OCI-LY7 (cell line): ENCODE data around the gene IKZF1.

ENCODE experiments used
- EZH2phosphoT487 ChIP-seq: fragments of 200-600 bp; sonication (generic); IDR thresholded peaks from 2 replicates; pipeline ENCODE4 v1.6.1; 2018; ENCODE audit warnings: low read depth, borderline replicate concordance, mild to moderate bottlenecking, mixed run types, antibody characterized with exemption, low read length, moderate library complexity, mixed read lengths
- TF ChIP-seq, protein P1 (sequence below): fragments of 200-600 bp; sonication (generic); conservative IDR thresholded peaks from 2 replicates; pipeline ENCODE4 v1.5.1; 2014; ENCODE audit warnings: mild to moderate bottlenecking, antibody characterized with exemption, low read length, moderate library complexity, mixed read lengths

DNA sequence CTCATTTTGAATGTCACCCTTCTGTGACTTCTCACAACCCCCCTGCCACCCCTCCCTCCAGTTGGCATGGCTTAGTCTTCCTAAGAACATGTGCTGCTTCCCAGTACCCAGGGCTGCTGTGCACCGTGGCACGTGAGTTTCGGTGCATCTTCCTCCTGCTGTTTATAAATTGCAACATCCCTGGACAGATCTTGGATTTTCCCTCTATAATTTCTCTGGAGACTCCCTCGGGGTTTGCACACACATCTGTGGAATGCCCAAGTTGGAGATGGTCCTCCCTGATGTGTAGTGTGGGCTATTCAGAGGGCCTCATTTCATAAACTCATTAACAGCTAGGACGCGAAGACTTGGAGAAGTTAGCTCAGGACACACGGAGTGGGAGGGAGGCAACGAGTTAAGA, 52.9 kb downstream of the IKZF1 start:
- TF ChIP-seq, protein P1, sequence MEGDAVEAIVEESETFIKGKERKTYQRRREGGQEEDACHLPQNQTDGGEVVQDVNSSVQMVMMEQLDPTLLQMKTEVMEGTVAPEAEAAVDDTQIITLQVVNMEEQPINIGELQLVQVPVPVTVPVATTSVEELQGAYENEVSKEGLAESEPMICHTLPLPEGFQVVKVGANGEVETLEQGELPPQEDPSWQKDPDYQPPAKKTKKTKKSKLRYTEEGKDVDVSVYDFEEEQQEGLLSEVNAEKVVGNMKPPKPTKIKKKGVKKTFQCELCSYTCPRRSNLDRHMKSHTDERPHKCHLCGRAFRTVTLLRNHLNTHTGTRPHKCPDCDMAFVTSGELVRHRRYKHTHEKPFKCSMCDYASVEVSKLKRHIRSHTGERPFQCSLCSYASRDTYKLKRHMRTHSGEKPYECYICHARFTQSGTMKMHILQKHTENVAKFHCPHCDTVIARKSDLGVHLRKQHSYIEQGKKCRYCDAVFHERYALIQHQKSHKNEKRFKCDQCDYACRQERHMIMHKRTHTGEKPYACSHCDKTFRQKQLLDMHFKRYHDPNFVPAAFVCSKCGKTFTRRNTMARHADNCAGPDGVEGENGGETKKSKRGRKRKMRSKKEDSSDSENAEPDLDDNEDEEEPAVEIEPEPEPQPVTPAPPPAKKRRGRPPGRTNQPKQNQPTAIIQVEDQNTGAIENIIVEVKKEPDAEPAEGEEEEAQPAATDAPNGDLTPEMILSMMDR: no peak
- no peak for TF ChIP-seq EZH2phosphoT487
